B cell (primary cell): Measurements from ENCODE around the gene MED13. TPM values are rescaled to one million over a fixed set of nuclear protein-coding genes. Genes with fewer than 3 reads are reported as not detected.
"Not testable (repeated sequence)": the region's sequence is repeated elsewhere in the genome, so short reads cannot be mapped to it uniquely, and the experiment has no call there.

Experiments used
- ATAC-seq: fragments of 200-7000 bp; cut with Tn5 transposase; one replicate; pipeline ENCODE4 v1.10.0; 2021; ENCODE audit warnings: low read depth, mild to moderate bottlenecking, moderate number of reproducible peaks, moderate library complexity
- CTCF ChIA-PET: fragments of 350-600 bp; sonication (Branson Sonifier 250); formaldehyde crosslinking; loops from one replicate; lab custom pipeline; 2021; ENCODE audit warnings: antibody characterized with exemption, inconsistent platforms; lab: Charles Lee
- POLR2A ChIA-PET: fragments of 350-600 bp; sonication (Branson Sonifier 250); formaldehyde crosslinking; loops from one replicate; lab custom pipeline; 2021; ENCODE audit warnings: antibody characterized with exemption; lab: Charles Lee
- DNase-seq: peaks from one replicate; pipeline ENCODE4 v3.0.0; 2013
- H2AFZ ChIP-seq: 2 replicates; pipeline ENCODE4 v1.6.1; 2012; ENCODE audit warnings: mild to moderate bottlenecking, low read depth, low read length; ENCODE audit not compliant: insufficient read depth, poor library complexity, severe bottlenecking
- H3K27ac ChIP-seq, 2 donors: 1 replicate in 1 of 2; 2 replicates in 1 of 2; pipeline ENCODE4 v1.5.1; 2012 to 2013; ENCODE audit warnings: low read length in 2 of 2, mild to moderate bottlenecking in 2 of 2, moderate library complexity in 1 of 2
- H3K27me3 ChIP-seq, 4 experiments: fragments of 200-600 bp in 1 of 4; sonication (generic) in 1 of 4; replicated peaks in 1 of 4; 1 replicate in 2 of 4; 2 replicates in 2 of 4; pipeline versions ENCODE4 v1.6.1 to v1.7.0; 2013 to 2016; ENCODE audit warnings: low read length in 3 of 4, mild to moderate bottlenecking in 2 of 4, mixed read lengths in 1 of 4, moderate library complexity in 1 of 4; ENCODE audit not compliant: insufficient read depth in 4 of 4, control insufficient read depth in 3 of 4; ENCODE audit errors: control extremely low read depth in 1 of 4
- H3K36me3 ChIP-seq, 2 experiments: replicated peaks in 1 of 2; 1 replicate in 1 of 2; 2 replicates in 1 of 2; pipeline versions ENCODE4 v1.6.1 to v1.7.1; 2013; ENCODE audit warnings: low read length in 1 of 2; ENCODE audit not compliant: insufficient read depth in 2 of 2, control insufficient read depth in 1 of 2; ENCODE audit errors: control extremely low read depth in 1 of 2, extremely low read depth in 1 of 2
- H3K4me1 ChIP-seq, 2 donors: fragments of 200-600 bp in 1 of 2; sonication (generic) in 1 of 2; 1 replicate in 1 of 2; 2 replicates in 1 of 2; pipeline versions ENCODE4 v1.5.1 to v1.6.1; 2013 to 2017; ENCODE audit warnings: low read length in 2 of 2; ENCODE audit not compliant: control insufficient read depth in 2 of 2, insufficient read depth in 2 of 2
- H3K4me2 ChIP-seq: replicated peaks from 2 replicates; pipeline ENCODE3; 2012; ENCODE audit warnings: mild to moderate bottlenecking, low read depth, low read length; ENCODE audit not compliant: poor library complexity, severe bottlenecking
- H3K4me3 ChIP-seq, 5 experiments: fragments of 200-600 bp in 1 of 5; sonication (generic) in 1 of 5; 1 replicate in 3 of 5; 2 replicates in 2 of 5; pipeline versions ENCODE4 v1.5.1 to v1.7.0; 2011 to 2016; ENCODE audit warnings: low read length in 4 of 5, mild to moderate bottlenecking in 4 of 5, low read depth in 2 of 5, control low read depth in 1 of 5, moderate library complexity in 1 of 5; ENCODE audit not compliant: insufficient read depth in 1 of 5; ENCODE audit errors: control extremely low read depth in 1 of 5, extremely low read depth in 1 of 5
- H3K79me2 ChIP-seq: fragments of 200-600 bp; sonication (generic); one replicate; pipeline ENCODE4 v1.6.0; 2016; ENCODE audit warnings: low read length; ENCODE audit not compliant: control insufficient read depth, insufficient read depth
- H3K9ac ChIP-seq: fragments of 200-600 bp; sonication (generic); 2 replicates; pipeline ENCODE4 v1.6.1; 2017; ENCODE audit warnings: mild to moderate bottlenecking, low read length, moderate library complexity
- H3K9me3 ChIP-seq, 3 donors: one replicate each; pipeline versions ENCODE4 v1.6.1 to v1.7.1; 2013; ENCODE audit warnings: low read length in 2 of 3; ENCODE audit not compliant: control insufficient read depth in 2 of 3, insufficient read depth in 1 of 3; ENCODE audit errors: control extremely low read depth in 1 of 3
- H4K20me1 ChIP-seq: 2 replicates; pipeline ENCODE4 v1.6.0; 2012; ENCODE audit warnings: mild to moderate bottlenecking, low read length; ENCODE audit not compliant: insufficient read depth, control insufficient read depth, poor library complexity, severe bottlenecking
- H3K27ac Mint-ChIP-seq: one replicate; pipeline ENCODE4 v1.8.0; 2021; ENCODE audit warnings: mixed read lengths
- H3K27me3 Mint-ChIP-seq: one replicate; pipeline ENCODE4 v1.8.0; 2021; ENCODE audit warnings: mixed read lengths
- H3K4me1 Mint-ChIP-seq: one replicate; pipeline ENCODE4 v1.8.0; 2021; ENCODE audit warnings: mixed read lengths
- H3K4me3 Mint-ChIP-seq: one replicate; pipeline ENCODE4 v1.8.0; 2021; ENCODE audit warnings: mixed read lengths
- H3K9me3 Mint-ChIP-seq: one replicate; pipeline ENCODE4 v1.8.0; 2022; ENCODE audit warnings: mixed read lengths; ENCODE audit not compliant: insufficient read depth
- EZH2 ChIP-seq: IDR thresholded peaks from 2 replicates; pipeline ENCODE4 v1.6.1; 2012; ENCODE audit warnings: borderline replicate concordance, low read depth, mild to moderate bottlenecking, moderate library complexity, low read length; ENCODE audit not compliant: insufficient read depth, poor library complexity, severe bottlenecking
- WGBS: methylation state at CpG from one replicate; pipeline ENCODE4 v1.1.5; 2013; ENCODE audit warnings: missing lambda C conversion rate; ENCODE audit not compliant: insufficient coverage; 5-methylcytosine and 5-hydroxymethylcytosine counted together
- intact Hi-C: fragments of 100-400 bp; cut with micrococcal nuclease; formaldehyde crosslinking; loops from one replicate; pipeline ENCODE4 v1.10.0; 2022
- polyA plus RNA-seq: library from polyadenylated mRNA; depleted of rRNA; stranded (reverse); fragments of >200 nt; gene quantifications from 2 replicates; pipeline ENCODE4 v1.2.3, GENCODE V29; 2012
- total RNA-seq, 2 donors: library from RNA; stranded (reverse); fragments of 120-200 nt in 1 of 2; gene quantifications; 1 replicate in 1 of 2; 2 replicates in 1 of 2; pipeline versions ENCODE4 v1.2.3 to v1.2.4, GENCODE V29; 2013 to 2022
- TF ChIP-seq, protein P1 (sequence below): fragments of 200-600 bp; IDR thresholded peaks from one replicate; pipeline ENCODE4 v1.8.0; 2022; ENCODE audit warnings: antibody characterized with exemption, mild to moderate bottlenecking

MED13 gene
- total and polyA plus RNA-seq, 2 donors (not counting 1 experiment from before 2014, with no cell fraction given) = 17.3 to 120 TPM

DNA sequence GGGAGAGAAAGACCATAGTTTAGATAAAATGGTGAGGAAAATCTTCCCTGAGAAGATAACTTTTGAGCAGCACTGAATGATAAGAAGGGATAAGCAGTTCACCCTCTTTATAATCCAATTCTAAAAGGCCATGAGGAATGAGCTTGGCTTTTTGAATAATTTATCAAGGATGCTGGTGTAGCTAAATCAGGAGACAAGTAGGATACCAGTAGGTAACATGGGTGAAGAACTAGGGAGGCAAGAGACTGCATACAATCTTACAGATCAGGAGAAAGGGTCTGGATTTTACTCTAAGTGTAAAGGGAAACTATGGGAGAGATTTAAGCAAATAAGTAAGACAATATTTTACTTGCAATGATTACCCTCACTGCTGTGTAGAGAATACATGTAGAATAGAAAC, 60.7 kb downstream of the MED13 start:
- H3K4me3 Mint-ChIP-seq = no peak overlapping the region
- H3K4me1 ChIP-seq = no peaks in the 10 kb centered on the region
- no peak overlapping the region for H3K4me3 ChIP-seq
- no peaks in the 10 kb centered on the region for H3K27me3 Mint-ChIP-seq
- H3K27me3 ChIP-seq = no peaks in the 10 kb centered on the region
- CTCF ChIA-PET = interaction anchor here (1.4 kb wide), 1 partner anchor 105 kb away, joined by 4 read pairs; no protein-coding TSS in a partner anchor
- no peaks in the 10 kb centered on the region for H3K9me3 Mint-ChIP-seq
- no peak overlapping the region for H3K9ac ChIP-seq
- peaks cover 4 to 21% of the 10 kb centered on the region in 2 experiments for H3K36me3 ChIP-seq
- ATAC-seq (no peak), DNase-seq (no peak)
- H3K79me2 ChIP-seq = peaks cover 53% of the 10 kb centered on the region
- H3K27ac ChIP-seq = no peak overlapping the region
- TF ChIP-seq EZH2 = no peak
- TF ChIP-seq, protein P1, sequence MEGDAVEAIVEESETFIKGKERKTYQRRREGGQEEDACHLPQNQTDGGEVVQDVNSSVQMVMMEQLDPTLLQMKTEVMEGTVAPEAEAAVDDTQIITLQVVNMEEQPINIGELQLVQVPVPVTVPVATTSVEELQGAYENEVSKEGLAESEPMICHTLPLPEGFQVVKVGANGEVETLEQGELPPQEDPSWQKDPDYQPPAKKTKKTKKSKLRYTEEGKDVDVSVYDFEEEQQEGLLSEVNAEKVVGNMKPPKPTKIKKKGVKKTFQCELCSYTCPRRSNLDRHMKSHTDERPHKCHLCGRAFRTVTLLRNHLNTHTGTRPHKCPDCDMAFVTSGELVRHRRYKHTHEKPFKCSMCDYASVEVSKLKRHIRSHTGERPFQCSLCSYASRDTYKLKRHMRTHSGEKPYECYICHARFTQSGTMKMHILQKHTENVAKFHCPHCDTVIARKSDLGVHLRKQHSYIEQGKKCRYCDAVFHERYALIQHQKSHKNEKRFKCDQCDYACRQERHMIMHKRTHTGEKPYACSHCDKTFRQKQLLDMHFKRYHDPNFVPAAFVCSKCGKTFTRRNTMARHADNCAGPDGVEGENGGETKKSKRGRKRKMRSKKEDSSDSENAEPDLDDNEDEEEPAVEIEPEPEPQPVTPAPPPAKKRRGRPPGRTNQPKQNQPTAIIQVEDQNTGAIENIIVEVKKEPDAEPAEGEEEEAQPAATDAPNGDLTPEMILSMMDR = no peak
- H3K27ac Mint-ChIP-seq = no peak overlapping the region
- H2AFZ ChIP-seq = no peak overlapping the region
- H3K9me3 ChIP-seq = no peaks in the 10 kb centered on the region
- peaks cover 30% of the 10 kb centered on the region for H3K4me1 Mint-ChIP-seq
- intact Hi-C loops = no loop called here
- no peak overlapping the region for H3K4me2 ChIP-seq
- peaks cover 34% of the 10 kb centered on the region for H4K20me1 ChIP-seq
- POLR2A ChIA-PET = no interaction called here

DNA sequence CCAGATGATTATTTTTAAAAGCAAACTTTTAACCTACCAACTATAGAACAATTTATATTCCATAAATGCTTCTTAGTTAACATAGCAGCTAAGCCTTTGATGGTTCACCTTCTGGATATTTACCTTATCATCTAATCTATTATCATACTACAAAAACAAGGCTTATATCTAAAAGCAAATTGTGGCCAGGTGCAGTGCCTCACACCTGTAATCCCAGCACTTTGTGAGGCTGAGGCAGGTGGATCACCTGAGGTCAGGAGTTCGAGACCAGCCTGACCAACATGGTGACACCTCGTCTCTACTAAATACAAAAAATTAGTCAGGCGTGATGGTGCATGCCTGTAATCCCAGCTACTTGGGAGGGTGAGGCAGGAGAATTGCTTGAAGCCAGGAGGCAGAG, 61.9 kb downstream of the MED13 start:
- H2AFZ ChIP-seq, H3K27me3 ChIP-seq, H3K4me2 ChIP-seq, POLR2A ChIA-PET, H3K9me3 Mint-ChIP-seq, ATAC-seq, H3K9ac ChIP-seq, H3K4me1 ChIP-seq, DNase-seq, H3K4me3 ChIP-seq, H3K9me3 ChIP-seq, H3K4me3 Mint-ChIP-seq, H3K27ac ChIP-seq, H3K27me3 Mint-ChIP-seq, CTCF ChIA-PET, intact Hi-C loops, H3K27ac Mint-ChIP-seq: not testable (repeated sequence)
- Histone ChIP-seq H3K79me2 (peaks cover 53% of the 10 kb centered on the region), H4K20me1 (peaks cover 47% of the 10 kb centered on the region), H3K36me3 (peaks cover 2 to 21% of the 10 kb centered on the region in 2 experiments)
- peaks cover 24% of the 10 kb centered on the region for H3K4me1 Mint-ChIP-seq
- WGBS = 90% methylated on average over 2 of the region's 3 CpGs
